ENCODE measurements around the gene C13orf46.

Gene C13orf46

DNA sequence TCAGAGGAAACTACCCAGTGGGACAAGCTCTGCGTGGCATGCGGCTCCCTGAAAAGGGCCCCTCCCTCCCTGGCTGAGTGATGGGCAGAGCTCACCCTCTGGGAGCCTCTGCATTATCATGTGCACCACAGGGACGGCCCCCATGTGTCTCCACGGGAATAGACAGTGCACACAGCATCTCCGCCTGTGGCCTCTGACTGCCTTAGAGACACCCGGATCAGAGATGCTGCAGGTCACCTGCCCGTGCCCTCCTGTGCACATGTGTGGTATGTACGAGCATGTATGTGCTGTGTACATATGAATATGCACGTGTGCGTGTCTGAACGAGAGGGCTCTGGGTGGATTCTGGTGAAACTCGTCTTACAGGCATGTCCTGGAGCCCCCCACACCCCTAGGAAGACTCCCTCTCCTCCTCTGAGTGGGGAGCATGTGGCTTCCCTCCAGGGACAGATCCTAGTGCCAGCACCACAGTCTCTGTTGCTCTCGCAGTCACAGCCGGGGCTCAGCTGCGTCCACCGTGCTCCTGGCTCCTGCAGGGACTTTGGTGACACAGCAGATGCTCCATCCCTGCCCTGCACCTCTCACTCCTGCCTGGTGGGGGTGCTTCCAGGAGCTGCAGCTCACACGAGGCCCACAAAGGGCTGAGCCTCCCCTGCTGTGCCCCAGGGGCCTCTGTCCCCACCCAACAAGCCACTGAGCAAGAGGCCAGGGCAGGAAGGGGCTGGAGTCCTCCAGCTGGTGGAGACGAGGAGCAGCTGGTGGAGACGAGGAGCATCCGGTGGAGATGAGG lies 19.6 kb downstream of the C13orf46 start:
- no peak overlapping the region for H3K4me3 ChIP-seq (ENCODE audit: low read depth, low read length)
- TF ChIP-seq CTCF (IDR thresholded peaks at IDR 0.05; ENCODE audit: control insufficient read depth, extremely low read depth, insufficient read depth), result no peak
- no peak for DNase-seq (ENCODE audit: low read depth)

- TF ChIP-seq CTCF (IDR thresholded peaks at IDR 0.05; ENCODE audit: control insufficient read depth, extremely low read depth, insufficient read depth), result no peak
- no peak overlapping the region for H3K4me3 ChIP-seq (ENCODE audit: low read depth, low read length)
- DNase-seq (ENCODE audit: low read depth), result no peak
Measured at GRCh38 chr13:113953561-113953960, 20.3 kb downstream of the C13orf46 start.

DNA sequence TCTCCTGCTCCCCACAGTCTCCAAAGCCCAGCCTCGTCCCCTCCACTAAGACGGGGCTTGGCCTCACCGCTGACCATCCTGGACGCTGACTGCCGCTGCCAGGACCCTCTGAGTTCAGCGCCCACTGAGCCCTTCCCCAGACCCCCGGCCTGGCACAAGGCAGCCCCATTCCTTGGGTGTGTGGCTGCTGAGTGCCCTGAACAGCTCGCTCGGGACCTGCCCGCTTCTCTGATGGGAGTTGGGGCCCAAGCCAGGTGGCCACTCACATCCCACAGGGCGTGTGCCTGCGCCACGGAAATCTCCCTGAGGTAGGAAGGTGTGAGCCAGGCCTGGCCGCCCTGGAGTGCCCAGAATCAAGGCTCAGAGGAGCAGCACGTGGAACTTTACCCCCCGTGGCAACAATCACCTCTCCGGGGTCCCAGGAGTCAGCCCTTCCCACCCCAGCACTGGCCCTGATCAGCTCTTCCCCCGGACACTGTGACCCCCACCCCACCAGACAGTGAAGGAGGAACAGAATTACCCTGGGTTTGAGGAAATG lies 20.8 kb downstream of the C13orf46 start:
- DNase-seq (ENCODE audit: low read depth), result no peak
- H3K4me3 ChIP-seq (ENCODE audit: low read depth, low read length), result no peak overlapping the region
- TF ChIP-seq CTCF (IDR thresholded peaks at IDR 0.05; ENCODE audit: control insufficient read depth, extremely low read depth, insufficient read depth), result no peak

DNA sequence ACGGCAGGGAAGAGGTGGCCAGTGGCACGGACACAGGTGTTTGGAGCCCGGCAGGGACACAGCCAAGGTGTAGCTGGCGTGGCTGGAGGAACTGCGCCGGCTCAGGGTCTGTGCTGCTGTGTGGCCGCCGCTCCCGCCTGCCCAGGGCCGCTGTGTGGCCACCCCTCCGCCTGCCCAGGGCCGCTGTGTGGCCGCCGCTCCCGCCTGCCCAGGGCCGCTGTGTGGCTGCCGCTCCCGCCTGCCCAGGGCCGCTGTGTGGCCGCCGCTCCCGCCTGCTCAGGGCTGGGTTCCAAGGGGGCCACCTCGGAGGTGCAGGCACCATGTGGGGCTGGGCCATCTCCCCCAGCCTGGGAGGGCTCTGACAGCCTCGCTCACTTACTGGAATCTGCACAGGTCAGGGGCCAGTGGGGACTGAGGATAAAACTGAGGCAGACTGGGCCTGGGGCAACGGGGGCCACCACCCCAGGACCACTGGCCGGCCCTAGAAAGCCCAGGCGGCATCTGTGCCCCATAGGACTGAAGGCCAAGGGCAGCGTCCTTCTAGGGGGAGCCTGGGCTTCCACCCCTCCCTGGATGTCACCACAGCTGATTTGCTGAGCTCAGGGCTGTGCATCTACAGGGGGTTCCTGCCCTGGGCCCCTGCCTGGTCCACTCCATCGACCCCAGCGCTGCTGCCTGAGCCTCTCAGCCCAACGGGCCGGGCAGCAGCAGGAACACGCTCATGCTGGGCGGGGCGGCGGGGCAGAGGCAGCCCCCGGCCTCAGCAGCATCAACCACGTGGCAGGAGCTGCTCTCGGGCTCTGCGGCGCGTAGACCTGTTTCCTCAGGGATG lies 21.5 kb downstream of the C13orf46 start:
- H3K4me3 ChIP-seq (ENCODE audit: low read depth, low read length), result no peak overlapping the region
- TF ChIP-seq CTCF (IDR thresholded peaks at IDR 0.05; ENCODE audit: control insufficient read depth, extremely low read depth, insufficient read depth), result no peak
- no peak for DNase-seq (ENCODE audit: low read depth)

- no peak overlapping the region for H3K4me3 ChIP-seq (ENCODE audit: low read depth, low read length)
- no peak for DNase-seq (ENCODE audit: low read depth)
Measured at GRCh38 chr13:113951246-113951999, 22.5 kb downstream of the C13orf46 start.

More at GRCh38 chr13:113951246-113951999, 22.5 kb downstream of the C13orf46 start:
- TF ChIP-seq CTCF (IDR thresholded peaks at IDR 0.05; ENCODE audit: control insufficient read depth, extremely low read depth, insufficient read depth), result peak; percentile 82

Data from LNCaP clone FGC (cell line).